GM11168 (cell line): Measurements from ENCODE around the gene CRB3.

Experiments used
- in situ Hi-C: fragments of 300-500 bp; cut with MboI; formaldehyde crosslinking; loops from one replicate; pipeline ENCODE4 v1.12.0; 2022; ENCODE audit warnings: low sequenced_read_pairs; ENCODE audit not compliant: unreplicated experiment

Gene CRB3

GRCh38 chr19:6489278-6490061 is 25.4 kb downstream of the CRB3 start:
- in situ Hi-C loops, result no loop called here

- in situ Hi-C loops, result no loop called here
These were observed 26.1 kb downstream of the CRB3 start for GRCh38 chr19:6490134-6490533.

GRCh38 chr19:6491802-6492592 is 27.9 kb downstream of the CRB3 start:
- in situ Hi-C loops, result no loop called here

- in situ Hi-C loops, result no loop called here
These were observed 30.5 kb downstream of the CRB3 start for GRCh38 chr19:6494438-6495036.

GRCh38 chr19:6495947-6496346 is 31.9 kb downstream of the CRB3 start:
- in situ Hi-C loops, result no loop called here

GRCh38 chr19:6498294-6499036 is 34.4 kb downstream of the CRB3 start:
- in situ Hi-C loops, result no loop called here

GRCh38 chr19:6499052-6499790 is 35.1 kb downstream of the CRB3 start:
- in situ Hi-C loops, result no loop called here

GRCh38 chr19:6500837-6501739 is 37.0 kb downstream of the CRB3 start:
- in situ Hi-C loops, result loop anchor here (25.0 kb wide), 1 partner anchor 361 kb away; no protein-coding TSS in a partner anchor

- in situ Hi-C loops, result loop anchor here (25.0 kb wide), 1 partner anchor 360 kb away; no protein-coding TSS in a partner anchor
These were observed 37.9 kb downstream of the CRB3 start, which contains the start of gene TUBB4A for GRCh38 chr19:6501740-6502648. TSS of gene TUBB4A (minus strand) at chr19:6502309. CDS start at chr19:6502212, 97 bp downstream.

- in situ Hi-C loops, result loop anchor here (25.0 kb wide), 1 partner anchor 359 kb away; no protein-coding TSS in a partner anchor
These were observed 39.5 kb downstream of the CRB3 start for GRCh38 chr19:6503407-6504201.

- in situ Hi-C loops, result loop anchor here (25.0 kb wide), 1 partner anchor 354 kb away; no protein-coding TSS in a partner anchor
These were observed 44.1 kb downstream of the CRB3 start for GRCh38 chr19:6508028-6508771.

- in situ Hi-C loops, result loop anchor here (25.0 kb wide), 1 partner anchor 353 kb away; no protein-coding TSS in a partner anchor
These were observed 45.3 kb downstream of the CRB3 start for GRCh38 chr19:6509118-6509971.

GRCh38 chr19:6510618-6511017 is 46.5 kb downstream of the CRB3 start:
- in situ Hi-C loops, result loop anchor here (25.0 kb wide), 1 partner anchor 352 kb away; no protein-coding TSS in a partner anchor

GRCh38 chr19:6514089-6514488 is 50.0 kb downstream of the CRB3 start:
- in situ Hi-C loops, result loop anchor here (25.0 kb wide), 1 partner anchor 348 kb away; no protein-coding TSS in a partner anchor
